Large intestine (tissue), 3 donors: ENCODE measurements around the gene EIF4E2. TPM values are rescaled to one million over a fixed set of nuclear protein-coding genes. Genes with fewer than 3 reads are reported as not detected.
"Not testable (repeated sequence)": the region's sequence is repeated elsewhere in the genome, so short reads cannot be mapped to it uniquely, and the experiment has no call there.

Experiments
- DNase-seq, 2 donors: peaks; one replicate each; pipeline versions ENCODE4 v3.0.0 to v3.0.0-alpha.2; 2013
- H3K27ac ChIP-seq: one replicate; pipeline ENCODE4 v1.5.1; 2013; ENCODE audit warnings: low read length
- H3K27me3 ChIP-seq: 2 replicates; pipeline ENCODE4 v1.6.1; 2013; ENCODE audit warnings: low read length; ENCODE audit not compliant: control insufficient read depth, insufficient read depth
- H3K36me3 ChIP-seq: 2 replicates; pipeline ENCODE4 v1.6.1; 2013; ENCODE audit warnings: low read length; ENCODE audit not compliant: control insufficient read depth, insufficient read depth
- H3K4me1 ChIP-seq: one replicate; pipeline ENCODE4 v1.6.1; 2013; ENCODE audit warnings: low read length; ENCODE audit not compliant: control insufficient read depth, insufficient read depth
- H3K4me3 ChIP-seq: one replicate; pipeline ENCODE4 v1.5.1; 2013; ENCODE audit warnings: low read length
- H3K9me3 ChIP-seq: one replicate; pipeline ENCODE4 v1.6.1; 2013; ENCODE audit warnings: mild to moderate bottlenecking, low read depth, low read length, moderate library complexity; ENCODE audit not compliant: control insufficient read depth
- WGBS: methylation state at CpG from one replicate; pipeline ENCODE4 v1.1.5; 2013; ENCODE audit warnings: low lambda C conversion rate; ENCODE audit not compliant: insufficient coverage; 5-methylcytosine and 5-hydroxymethylcytosine counted together
- polyA plus RNA-seq: library from polyadenylated mRNA; unstranded; fragments of 120-200 nt; gene quantifications from one replicate; pipeline ENCODE4 v1.2.1, GENCODE V29; 2013

The EIF4E2 gene
- polyA plus RNA-seq, 1 donor, result 77.3 TPM

- H3K27ac ChIP-seq, result no peak overlapping the region
- no peaks in the 10 kb centered on the region for H3K27me3 ChIP-seq
- peaks cover 72% of the 10 kb centered on the region for H3K36me3 ChIP-seq
- no peak overlapping the region for H3K4me3 ChIP-seq
- H3K4me1 ChIP-seq, result peaks cover 10% of the 10 kb centered on the region
- no peak for DNase-seq
- no peaks in the 10 kb centered on the region for H3K9me3 ChIP-seq
Measured at GRCh38 chr2:232567721-232568120, 17.2 kb downstream of the EIF4E2 start.

- Histone ChIP-seq H3K9me3 (no peaks in the 10 kb centered on the region), H3K36me3 (peaks cover 68% of the 10 kb centered on the region), H3K4me1 (peaks cover 15% of the 10 kb centered on the region), H3K4me3 (no peak overlapping the region), H3K27ac (no peak overlapping the region), H3K27me3 (no peaks in the 10 kb centered on the region)
- WGBS, result 100% methylated on average over 2 of the region's 5 CpGs
- no peak for DNase-seq
Measured at GRCh38 chr2:232568161-232568560, 17.7 kb downstream of the EIF4E2 start.

GRCh38 chr2:232569541-232569940 is 19.1 kb downstream of the EIF4E2 start:
- no peaks in the 10 kb centered on the region for H3K27me3 ChIP-seq
- WGBS, result no CpG with 5 or more reads among the region's 9 CpGs
- peaks cover 70% of the 10 kb centered on the region for H3K36me3 ChIP-seq

GRCh38 chr2:232570481-232570880 is 20.0 kb downstream of the EIF4E2 start:
- H3K9me3 ChIP-seq, H3K27ac ChIP-seq, H3K27me3 ChIP-seq, H3K4me3 ChIP-seq, DNase-seq: not testable (repeated sequence)
- H3K4me1 ChIP-seq, result peaks cover 37% of the 10 kb centered on the region
- no CpG with 5 or more reads among the region's 6 CpGs for WGBS
- H3K36me3 ChIP-seq, result peaks cover 68% of the 10 kb centered on the region

More at GRCh38 chr2:232569541-232569940, 19.1 kb downstream of the EIF4E2 start:
- H3K4me3 ChIP-seq, result no peak overlapping the region
- DNase-seq, result no peak
- H3K27ac ChIP-seq, result no peak overlapping the region
- H3K9me3 ChIP-seq, result no peaks in the 10 kb centered on the region
- H3K4me1 ChIP-seq, result peaks cover 29% of the 10 kb centered on the region

- H3K9me3 ChIP-seq, result no peaks in the 10 kb centered on the region
- peaks cover 37% of the 10 kb centered on the region for H3K4me1 ChIP-seq
- no CpG with 5 or more reads among the region's 7 CpGs for WGBS
- DNase-seq, result peak in 1 of 2 donors; percentile 29
- no peak overlapping the region for H3K27ac ChIP-seq
- H3K4me3 ChIP-seq, result no peak overlapping the region
- H3K27me3 ChIP-seq, result no peaks in the 10 kb centered on the region
- peaks cover 62% of the 10 kb centered on the region for H3K36me3 ChIP-seq
Measured at GRCh38 chr2:232571026-232571474, 20.6 kb downstream of the EIF4E2 start.

- peak overlapping the region; percentile 68 for H3K27ac ChIP-seq
- H3K4me3 ChIP-seq, result no peak overlapping the region
- H3K4me1 ChIP-seq, result peaks cover 53% of the 10 kb centered on the region
Measured at GRCh38 chr2:232573042-232573441, 22.6 kb downstream of the EIF4E2 start.

GRCh38 chr2:232573771-232574435 is 23.4 kb downstream of the EIF4E2 start:
- peaks cover 36% of the 10 kb centered on the region for H3K36me3 ChIP-seq
- H3K27me3 ChIP-seq, result no peaks in the 10 kb centered on the region
- WGBS, result no CpG with 5 or more reads among the region's 8 CpGs
- peak in 1 of 2 donors; percentile 76 for DNase-seq
- H3K4me3 ChIP-seq, result no peak overlapping the region
- H3K4me1 ChIP-seq, result peaks cover 58% of the 10 kb centered on the region
- no peaks in the 10 kb centered on the region for H3K9me3 ChIP-seq
- H3K27ac ChIP-seq, result peak overlapping the region; percentile 68

More at GRCh38 chr2:232573042-232573441, 22.6 kb downstream of the EIF4E2 start:
- no peaks in the 10 kb centered on the region for H3K9me3 ChIP-seq
- peaks cover 44% of the 10 kb centered on the region for H3K36me3 ChIP-seq
- peak in 1 of 2 donors; percentile 36 for DNase-seq
- H3K27me3 ChIP-seq, result no peaks in the 10 kb centered on the region

GRCh38 chr2:232574674-232575403 is 24.4 kb downstream of the EIF4E2 start:
- Histone ChIP-seq H3K27me3 (no peaks in the 10 kb centered on the region), H3K9me3 (no peaks in the 10 kb centered on the region), H3K36me3 (peaks cover 26% of the 10 kb centered on the region), H3K27ac (peak overlapping the region; percentile 68), H3K4me3 (no peak overlapping the region), H3K4me1 (peaks cover 67% of the 10 kb centered on the region)
- DNase-seq, result peak in 1 of 2 donors; percentile 62
- no CpG with 5 or more reads among the region's 5 CpGs for WGBS

- H3K36me3 ChIP-seq, result peaks cover 21% of the 10 kb centered on the region
- no peaks in the 10 kb centered on the region for H3K9me3 ChIP-seq
- no peak overlapping the region for H3K4me3 ChIP-seq
Measured at GRCh38 chr2:232575404-232575746, 24.9 kb downstream of the EIF4E2 start.

GRCh38 chr2:232576995-232577394 is 26.5 kb downstream of the EIF4E2 start:
- peaks cover 68% of the 10 kb centered on the region for H3K4me1 ChIP-seq

More at GRCh38 chr2:232575404-232575746, 24.9 kb downstream of the EIF4E2 start:
- Histone ChIP-seq H3K27ac (no peak overlapping the region), H3K27me3 (no peaks in the 10 kb centered on the region), H3K4me1 (peaks cover 72% of the 10 kb centered on the region)
- DNase-seq, result no peak
- WGBS, result 100% methylated on average over 1 of the region's 1 CpG

More at GRCh38 chr2:232576995-232577394, 26.5 kb downstream of the EIF4E2 start:
- WGBS, result no CpG with 5 or more reads among the region's 2 CpGs
- Histone ChIP-seq H3K4me3 (no peak overlapping the region), H3K36me3 (peaks cover 20% of the 10 kb centered on the region), H3K27me3 (no peaks in the 10 kb centered on the region), H3K9me3 (no peaks in the 10 kb centered on the region), H3K27ac (peak overlapping the region; percentile 1)
- peak in 1 of 2 donors; percentile 42 for DNase-seq
